DND-41 (cell line): Measurements from ENCODE around the gene SLC40A1.

Source experiments
- ATAC-seq: fragments of 200-7000 bp; cut with Tn5 transposase; 3 replicates; pipeline ENCODE4 v1.9.1; 2021; ENCODE audit warnings: low read depth; ENCODE audit not compliant: insufficient read depth
- DNase-seq: peaks from one replicate; pipeline ENCODE4 v3.0.0-alpha.2; 2020
- H2AFZ ChIP-seq: 2 replicates; pipeline ENCODE4 v1.6.0; 2012; ENCODE audit warnings: low read depth, low read length
- H3K27ac ChIP-seq: 2 replicates; pipeline ENCODE4 v1.5.1; 2012; ENCODE audit warnings: low read length, inconsistent platforms
- H3K27me3 ChIP-seq: fragments of 200-600 bp; sonication (generic); 2 replicates; pipeline ENCODE4 v1.6.0; 2012; ENCODE audit warnings: low read length, mild to moderate bottlenecking, inconsistent platforms; ENCODE audit not compliant: insufficient read depth, poor library complexity
- H3K36me3 ChIP-seq: 2 replicates; pipeline ENCODE4 v1.5.1; 2012; ENCODE audit warnings: low read length, inconsistent platforms; ENCODE audit not compliant: insufficient read depth
- H3K4me1 ChIP-seq: 2 replicates; pipeline ENCODE4 v1.5.1; 2012; ENCODE audit warnings: mild to moderate bottlenecking, low read length; ENCODE audit not compliant: insufficient read depth
- H3K4me2 ChIP-seq: 2 replicates; pipeline ENCODE4 v1.6.0; 2012; ENCODE audit warnings: mild to moderate bottlenecking, moderate library complexity, low read length, inconsistent platforms; ENCODE audit not compliant: insufficient read depth
- H3K4me3 ChIP-seq, 2 experiments: fragments of 200-600 bp in 1 of 2; shearing (Covaris generic) in 1 of 2; 2 replicates each; pipeline ENCODE4 v1.5.1; 2012 to 2016; ENCODE audit warnings: inconsistent platforms in 2 of 2, low read length in 2 of 2, mild to moderate bottlenecking in 2 of 2, low read depth in 1 of 2, moderate library complexity in 1 of 2
- H3K79me2 ChIP-seq: 2 replicates; pipeline ENCODE4 v1.6.0; 2012; ENCODE audit warnings: low read length, inconsistent platforms; ENCODE audit not compliant: insufficient read depth
- H3K9ac ChIP-seq: 2 replicates; pipeline ENCODE4 v1.6.0; 2012; ENCODE audit warnings: low read depth, mild to moderate bottlenecking, inconsistent platforms, low read length, moderate library complexity
- H3K9me3 ChIP-seq: 2 replicates; pipeline ENCODE4 v1.5.1; 2012; ENCODE audit warnings: low read length, moderate library complexity, mild to moderate bottlenecking, inconsistent platforms; ENCODE audit not compliant: insufficient read depth, severe bottlenecking
- H4K20me1 ChIP-seq: 2 replicates; pipeline ENCODE4 v1.6.0; 2012; ENCODE audit warnings: low read length; ENCODE audit not compliant: insufficient read depth
- CTCF ChIP-seq: IDR thresholded peaks from 2 replicates; pipeline ENCODE4 v1.5.1; 2012; ENCODE audit warnings: borderline replicate concordance, low read length, moderate library complexity, mild to moderate bottlenecking; ENCODE audit not compliant: poor library complexity, severe bottlenecking; ENCODE audit errors: extremely low read depth
- EZH2 ChIP-seq: IDR thresholded peaks from 3 replicates; pipeline ENCODE4 v1.6.1; 2012; ENCODE audit warnings: borderline replicate concordance, low read depth, mild to moderate bottlenecking, moderate library complexity, low read length, inconsistent platforms; ENCODE audit not compliant: severe bottlenecking

The SLC40A1 gene

GRCh38 chr2:189552334-189552990, 28.1 kb downstream of the SLC40A1 start:
- peaks cover 10% of the 10 kb centered on the region; the same call in 1 of the 2 replicates for H3K4me1 ChIP-seq
- no peak for TF ChIP-seq EZH2
- no peak for TF ChIP-seq CTCF
- no peak overlapping the region for H2AFZ ChIP-seq
- no peak overlapping the region for H3K4me2 ChIP-seq
- no peak overlapping the region for H3K4me3 ChIP-seq
- no peak overlapping the region for H3K9ac ChIP-seq
- no peaks in the 10 kb centered on the region for H3K27me3 ChIP-seq
- H3K27ac ChIP-seq, result no peak overlapping the region
- DNase-seq (no peak), ATAC-seq (no peak)
- no peaks in the 10 kb centered on the region for H3K36me3 ChIP-seq
- H4K20me1 ChIP-seq, result no peaks in the 10 kb centered on the region
- H3K79me2 ChIP-seq, result no peaks in the 10 kb centered on the region
- no peaks in the 10 kb centered on the region for H3K9me3 ChIP-seq

- peaks cover 10% of the 10 kb centered on the region; the same call in 1 of the 2 replicates for H3K4me1 ChIP-seq
- no peak overlapping the region for H3K9ac ChIP-seq
- H4K20me1 ChIP-seq, result no peaks in the 10 kb centered on the region
- no peak overlapping the region for H3K27ac ChIP-seq
- no peak overlapping the region for H3K4me2 ChIP-seq
- H2AFZ ChIP-seq, result no peak overlapping the region
- no peak for DNase-seq
- no peaks in the 10 kb centered on the region for H3K36me3 ChIP-seq
- no peak overlapping the region for H3K4me3 ChIP-seq
- no peaks in the 10 kb centered on the region for H3K9me3 ChIP-seq
- H3K27me3 ChIP-seq, result no peaks in the 10 kb centered on the region
- no peaks in the 10 kb centered on the region for H3K79me2 ChIP-seq
- no peak for ATAC-seq
- TF ChIP-seq EZH2 (no peak), CTCF (no peak)
Measured at GRCh38 chr2:189551808-189552207, 28.8 kb downstream of the SLC40A1 start.

- H4K20me1 ChIP-seq, result no peaks in the 10 kb centered on the region
- H3K9me3 ChIP-seq, result no peaks in the 10 kb centered on the region
- H3K27ac ChIP-seq, result no peak overlapping the region
- H3K27me3 ChIP-seq, result no peaks in the 10 kb centered on the region
- no peak for DNase-seq
- H3K9ac ChIP-seq, result no peak overlapping the region
- no peak overlapping the region for H3K4me3 ChIP-seq
- ATAC-seq, result no peak
- H3K79me2 ChIP-seq, result no peaks in the 10 kb centered on the region
- TF ChIP-seq CTCF, result no peak
- no peak for TF ChIP-seq EZH2
- no peak overlapping the region for H2AFZ ChIP-seq
- peaks cover 10% of the 10 kb centered on the region; the same call in 1 of the 2 replicates for H3K4me1 ChIP-seq
- no peak overlapping the region for H3K4me2 ChIP-seq
- no peaks in the 10 kb centered on the region for H3K36me3 ChIP-seq
Measured at GRCh38 chr2:189549449-189549832, 31.1 kb downstream of the SLC40A1 start.
